Esophagus (tissue), 2 donors: ENCODE results near the gene ZNF512B. TPM values are rescaled to one million over a fixed set of nuclear protein-coding genes. Genes with fewer than 3 reads are reported as not detected.

Source experiments
- H3K27ac ChIP-seq, 2 donors: one replicate each; pipeline ENCODE4 v1.5.1; 2013; ENCODE audit warnings: low read depth in 2 of 2, mild to moderate bottlenecking in 2 of 2, inconsistent platforms in 1 of 2, low read length in 1 of 2, moderate library complexity in 1 of 2
- H3K27me3 ChIP-seq, 2 donors: one replicate each; pipeline ENCODE4 v1.6.1; 2013; ENCODE audit warnings: low read length in 2 of 2, control low read depth in 1 of 2, mild to moderate bottlenecking in 1 of 2; ENCODE audit not compliant: insufficient read depth in 2 of 2, control insufficient read depth in 1 of 2
- H3K36me3 ChIP-seq, 2 donors: one replicate each; pipeline ENCODE4 v1.6.1; 2013; ENCODE audit warnings: low read length in 1 of 2; ENCODE audit not compliant: control insufficient read depth in 2 of 2, insufficient read depth in 2 of 2
- H3K4me1 ChIP-seq, 2 donors: one replicate each; pipeline ENCODE4 v1.6.1; 2013; ENCODE audit warnings: low read length in 1 of 2; ENCODE audit not compliant: control insufficient read depth in 2 of 2, insufficient read depth in 2 of 2
- H3K4me3 ChIP-seq, 2 donors: one replicate each; pipeline ENCODE4 v1.5.1; 2013; ENCODE audit warnings: low read length in 2 of 2, mild to moderate bottlenecking in 2 of 2, low read depth in 1 of 2, moderate library complexity in 1 of 2
- H3K9me3 ChIP-seq, 2 donors: one replicate each; pipeline ENCODE4 v1.6.1; 2013; ENCODE audit warnings: mild to moderate bottlenecking in 2 of 2, low read depth in 1 of 2, low read length in 1 of 2, moderate library complexity in 1 of 2; ENCODE audit not compliant: control insufficient read depth in 2 of 2, insufficient read depth in 1 of 2
- WGBS, 2 donors: extraction: QIAGEN DNeasy Blood & Tissue Kit; methylation state at CpG; one replicate each; pipeline ENCODE4 v1.1.7; 2013; 5-methylcytosine and 5-hydroxymethylcytosine counted together
- polyA plus RNA-seq, 2 donors: library from polyadenylated mRNA; stranded (reverse); fragments of 200-250 nt; gene quantifications; one replicate each; pipeline ENCODE4 v1.2.3, GENCODE V29; 2013
- donor health status: healthy with polysubstance abuse.
- donor health status: Bipolar disorder and iron deficiency.

ZNF512B gene
- polyA plus RNA-seq, 2 donors: 10.1 to 18.3 TPM

DNA sequence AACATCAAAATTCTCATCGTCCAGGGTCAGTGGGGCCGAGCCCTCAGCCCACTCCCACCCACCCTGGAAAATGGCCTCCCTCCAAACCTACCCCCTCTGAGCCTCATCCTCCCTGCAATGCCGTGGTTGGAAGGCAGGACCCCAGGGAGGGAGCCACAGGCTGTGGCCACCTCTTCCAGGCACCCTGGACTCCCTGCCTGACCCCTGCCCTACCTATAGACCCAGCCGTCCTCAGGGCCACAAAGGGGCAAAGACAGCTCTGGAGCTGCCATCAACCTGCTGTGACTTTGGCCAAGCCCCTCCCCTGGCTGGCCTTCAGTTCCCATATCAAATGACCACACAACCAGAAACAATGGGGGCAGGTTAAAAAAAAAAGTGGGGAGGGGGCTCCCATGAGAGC lies 11.3 kb downstream of the ZNF512B start:
- WGBS, 2 donors: 53 to 70% methylated on average over 4 of the region's 4 CpGs
- Histone ChIP-seq H3K36me3 (peaks cover 0 to 36% of the 10 kb centered on the region in 2 donors), H3K27ac (peak overlapping the region in 1 of 2 donors; percentile 93), H3K27me3 (no peaks in the 10 kb centered on the region), H3K4me1 (peaks cover 6 to 20% of the 10 kb centered on the region in 2 donors), H3K4me3 (no peak overlapping the region), H3K9me3 (no peaks in the 10 kb centered on the region)

- Histone ChIP-seq H3K4me3 (peak overlapping the region; percentile 43 to 48), H3K4me1 (peaks cover 6 to 20% of the 10 kb centered on the region in 2 donors), H3K36me3 (peaks cover 0 to 30% of the 10 kb centered on the region in 2 donors), H3K9me3 (no peaks in the 10 kb centered on the region), H3K27me3 (no peaks in the 10 kb centered on the region), H3K27ac (peak overlapping the region; percentile 80 to 93)
- WGBS, 2 donors: 33 to 34% methylated on average over 13 of the region's 13 CpGs
Measured at GRCh38 chr20:63957690-63958441, 11.9 kb downstream of the ZNF512B start.

- peaks cover 10 to 26% of the 10 kb centered on the region in 2 donors for H3K4me1 ChIP-seq
- peaks cover 0 to 23% of the 10 kb centered on the region in 2 donors for H3K36me3 ChIP-seq
- whole genome bisulfite sequencing, 2 donors: 2 to 3% methylated on average over 28 of the region's 28 CpGs
- no peaks in the 10 kb centered on the region for H3K9me3 ChIP-seq
- H3K27ac ChIP-seq: peak overlapping the region; percentile 80 to 93
- peak overlapping the region; percentile 43 to 48 for H3K4me3 ChIP-seq
- no peaks in the 10 kb centered on the region for H3K27me3 ChIP-seq
Measured at GRCh38 chr20:63957004-63957689, 12.6 kb downstream of the ZNF512B start.

GRCh38 chr20:63956664-63957003 lies 13.1 kb downstream of the ZNF512B start:
- Histone ChIP-seq H3K4me1 (peaks cover 12 to 32% of the 10 kb centered on the region in 2 donors), H3K27me3 (no peaks in the 10 kb centered on the region), H3K4me3 (peak overlapping the region; percentile 43 to 48), H3K9me3 (no peaks in the 10 kb centered on the region), H3K36me3 (peaks cover 0 to 18% of the 10 kb centered on the region in 2 donors), H3K27ac (peak overlapping the region; percentile 80 to 93)
- 1% methylated on average over 15 of the region's 15 CpGs for WGBS, 2 donors

- WGBS, 2 donors: 0% methylated on average over 99 to 105 of the region's 105 CpGs
- Histone ChIP-seq H3K4me1 (peaks cover 14 to 37% of the 10 kb centered on the region in 2 donors), H3K4me3 (peak within 1 kb of the TSS; percentile 78 to 92), H3K36me3 (peaks cover 0 to 12% of the 10 kb centered on the region in 2 donors), H3K9me3 (no peaks in the 10 kb centered on the region), H3K27ac (peak within 1 kb of the TSS; percentile 91 to 95), H3K27me3 (no peaks in the 10 kb centered on the region)
Measured at GRCh38 chr20:63955827-63956663, 13.7 kb downstream of the ZNF512B start, which contains the start of gene UCKL1. UCKL1 (minus strand) TSS chr20:63956416; CDS start chr20:63956372, 44 bp downstream.

DNA sequence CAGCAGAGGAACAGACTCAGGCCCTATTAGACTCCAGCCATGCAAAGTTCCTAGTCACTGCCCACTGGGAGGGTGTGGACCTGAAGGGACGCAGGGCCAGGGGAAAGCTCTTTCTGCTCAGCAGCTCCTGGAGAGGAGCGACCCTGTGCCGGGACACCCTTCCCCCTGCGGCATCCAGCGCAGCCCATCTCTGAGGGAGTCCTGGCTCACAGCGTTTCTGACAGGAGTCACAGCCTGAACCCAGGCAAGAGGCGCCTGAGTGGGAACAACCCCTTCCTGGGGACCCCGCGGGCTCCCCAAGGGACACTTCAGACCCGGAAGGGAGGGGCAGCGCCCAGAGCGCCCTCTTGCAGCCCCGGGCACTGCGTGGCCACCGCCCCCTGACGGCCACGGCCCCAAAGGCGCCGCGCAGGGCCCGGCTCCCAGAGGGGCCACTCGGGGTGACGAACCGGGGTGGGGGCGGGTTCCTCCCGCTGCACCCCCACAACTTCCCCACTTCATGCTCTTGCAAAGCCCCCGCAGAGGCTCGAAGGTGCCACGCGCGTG lies 14.4 kb downstream of the ZNF512B start:
- Histone ChIP-seq H3K36me3 (peaks cover 0 to 12% of the 10 kb centered on the region in 2 donors), H3K27me3 (no peaks in the 10 kb centered on the region), H3K4me3 (peak overlapping the region; percentile 78 to 92), H3K27ac (peak overlapping the region; percentile 91 to 95), H3K4me1 (peaks cover 21 to 44% of the 10 kb centered on the region in 2 donors), H3K9me3 (no peaks in the 10 kb centered on the region)
- 1% methylated on average over 26 to 31 of the region's 31 CpGs for WGBS, 2 donors

DNA sequence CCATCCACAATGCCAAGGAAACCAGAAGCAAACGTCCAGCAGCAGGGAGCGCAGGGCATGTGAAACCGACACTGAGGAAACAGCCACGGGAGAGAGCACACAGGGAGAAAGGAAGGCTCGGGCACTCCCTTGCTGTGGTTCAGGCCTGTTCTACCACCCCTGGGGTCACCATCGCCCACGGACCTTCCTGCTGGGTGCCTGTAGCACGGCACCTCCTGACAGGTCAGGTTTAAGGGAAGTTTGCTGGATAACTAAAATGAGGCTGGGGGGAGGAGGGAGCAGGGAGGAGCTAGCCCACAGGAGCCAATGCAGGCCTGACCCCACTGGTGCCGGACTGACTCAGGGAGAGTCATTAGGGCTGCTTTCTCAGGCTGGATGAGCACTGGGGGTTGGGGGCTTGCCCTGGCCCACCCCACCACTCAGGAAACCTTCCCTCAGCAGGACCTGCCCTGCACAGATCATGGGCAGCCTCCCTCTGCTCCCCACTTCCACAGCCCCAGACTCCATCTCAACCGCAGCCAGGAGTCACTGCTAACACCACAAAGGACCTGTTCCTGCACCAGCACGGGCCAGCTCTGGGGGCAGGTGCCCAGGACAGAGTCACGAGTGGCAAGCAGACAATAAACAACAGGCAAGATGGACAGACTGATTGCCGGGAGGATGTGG lies 15.8 kb downstream of the ZNF512B start:
- Histone ChIP-seq H3K36me3 (peaks cover 0 to 3% of the 10 kb centered on the region in 2 donors), H3K4me3 (peak overlapping the region; percentile 4 to 17), H3K27me3 (no peaks in the 10 kb centered on the region), H3K9me3 (no peaks in the 10 kb centered on the region), H3K4me1 (peaks cover 24 to 57% of the 10 kb centered on the region in 2 donors), H3K27ac (peak overlapping the region; percentile 91 to 95)
- 58 to 61% methylated on average over 13 of the region's 13 CpGs for WGBS, 2 donors

DNA sequence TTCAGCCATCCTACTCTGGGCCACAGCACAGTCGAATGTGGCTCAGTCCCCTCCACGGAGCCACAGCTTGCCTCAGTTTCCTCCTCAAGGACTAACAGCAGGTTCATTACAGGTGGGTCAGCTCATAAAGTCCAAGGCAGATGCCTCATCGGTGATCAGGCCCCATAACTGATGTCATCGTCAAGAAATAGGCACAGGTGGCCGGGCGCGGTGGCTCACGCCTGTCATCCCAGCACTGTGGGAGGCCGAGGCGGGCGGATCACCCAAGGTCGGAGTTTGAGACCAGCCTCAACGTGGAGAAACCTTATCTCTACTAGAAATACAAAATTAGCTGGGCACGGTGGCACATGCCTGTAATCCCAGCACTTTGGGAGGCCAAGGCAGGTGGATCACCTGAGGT lies 17.0 kb downstream of the ZNF512B start:
- H3K4me1 ChIP-seq: peaks cover 24 to 64% of the 10 kb centered on the region in 2 donors
- no peak overlapping the region for H3K4me3 ChIP-seq
- 84 to 85% methylated on average over 14 of the region's 14 CpGs for WGBS, 2 donors
- H3K36me3 ChIP-seq: peaks cover 0 to 2% of the 10 kb centered on the region in 2 donors
- no peaks in the 10 kb centered on the region for H3K9me3 ChIP-seq
- no peaks in the 10 kb centered on the region for H3K27me3 ChIP-seq
- peak overlapping the region; percentile 96 to 99 for H3K27ac ChIP-seq
